GM18519 (cell line): ENCODE data around the gene ZNF197.
A peak's percentile ranks its signal among the peaks of the same experiment; 100 is the strongest.
"Not testable (repeated sequence)": the region's sequence is repeated elsewhere in the genome, so short reads cannot be mapped to it uniquely, and the experiment has no call there.

ENCODE experiments used
- ATAC-seq: cut with Tn5 transposase; IDR thresholded peaks from one replicate; pipeline ENCODE4 v1.9.1; 2021; ENCODE audit warnings: mild to moderate bottlenecking, moderate library complexity; ENCODE audit not compliant: unreplicated experiment, low FRiP score

ZNF197 gene

DNA sequence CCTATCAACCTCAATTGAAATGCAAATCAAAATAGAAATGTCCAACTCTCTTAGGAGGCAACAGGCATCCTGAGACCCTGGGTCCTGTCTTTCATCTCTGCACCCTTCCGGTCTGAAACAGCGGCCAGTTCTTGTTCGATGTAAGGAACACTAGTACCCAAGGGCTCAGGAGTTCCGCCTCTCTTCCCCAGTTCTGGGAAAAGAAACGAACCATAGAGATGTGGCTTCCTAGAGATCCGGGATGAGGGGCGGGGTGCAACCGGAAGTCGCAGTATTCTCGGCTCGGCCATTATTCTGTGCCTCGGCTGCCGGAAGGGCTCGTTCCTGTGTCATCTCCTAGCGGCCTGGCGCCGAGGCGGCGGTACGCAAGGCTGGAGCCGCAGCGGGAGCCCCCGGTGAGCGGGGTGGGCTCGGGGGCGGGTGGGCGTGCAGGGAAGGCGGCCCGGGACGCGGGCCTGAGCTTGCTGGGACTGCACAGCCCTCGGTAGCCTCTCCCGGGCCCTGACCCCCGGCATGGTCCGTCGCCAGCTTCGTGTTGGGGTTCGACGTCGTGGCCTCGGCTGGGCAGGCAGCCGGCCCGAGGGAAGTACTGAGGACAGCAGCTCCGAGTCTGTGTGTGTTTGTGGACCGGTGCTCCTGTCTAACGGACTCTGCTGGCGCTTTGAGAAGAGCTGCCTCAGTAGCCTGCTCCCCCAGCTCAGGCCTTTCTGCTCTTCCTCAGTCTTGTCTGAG lies at the start of gene ZNF197:
TSS of gene ZNF197 (plus strand) at position 288 of the 732 bp plus-strand sequence. CDS start 4,119 bp downstream, outside the sequence.
- peak; percentile 84 for ATAC-seq

DNA sequence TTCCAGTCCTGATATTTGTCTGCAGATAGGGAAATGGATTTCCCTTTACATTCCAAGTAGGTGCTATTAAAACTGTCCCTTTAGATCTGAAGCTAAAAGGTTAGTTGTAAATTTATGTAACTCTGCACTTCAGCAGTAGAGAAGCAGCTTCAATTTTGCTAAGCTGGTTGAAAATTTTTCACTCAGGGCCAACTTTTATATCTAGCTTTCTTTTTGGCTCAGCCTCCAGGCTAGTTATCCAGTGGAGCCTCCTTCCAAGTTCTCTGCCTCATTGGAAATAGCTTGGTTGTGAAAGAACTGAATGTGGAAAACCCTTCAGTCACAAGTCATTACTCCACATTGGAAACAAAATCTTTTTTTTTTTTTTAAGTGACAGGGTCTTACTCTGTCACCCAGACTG lies 48.2 kb upstream of the ZNF197 start:
- no peak for ATAC-seq

DNA sequence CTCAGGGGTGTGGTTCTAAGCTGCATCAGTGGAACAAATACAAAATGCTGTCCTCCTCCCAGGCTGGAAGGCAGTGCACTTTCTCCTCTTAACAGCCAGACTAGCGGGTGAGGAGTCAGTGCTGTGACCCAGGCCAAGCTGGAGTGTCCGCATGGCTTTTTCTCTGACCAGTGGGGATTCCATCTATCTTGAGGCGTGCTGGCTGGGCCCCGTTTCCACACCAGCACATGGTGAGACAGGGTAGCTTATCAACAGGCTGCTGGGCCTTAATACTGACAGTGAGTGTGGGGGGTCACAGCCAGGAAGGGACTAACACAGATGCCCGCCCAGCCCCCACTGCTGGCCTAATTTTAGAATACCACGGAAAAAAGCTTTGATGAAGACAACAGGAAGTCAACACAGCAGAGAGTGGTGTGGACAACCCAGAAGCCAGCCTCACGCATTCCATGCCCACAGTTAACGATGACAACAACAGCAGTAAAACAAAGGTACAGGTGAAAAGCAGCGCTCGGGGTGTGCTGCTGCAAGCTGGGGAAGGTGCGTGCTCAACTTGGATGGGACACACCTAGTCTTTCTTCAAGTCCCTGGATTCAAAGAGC lies 47.4 kb upstream of the ZNF197 start:
- not testable (repeated sequence) for ATAC-seq

DNA sequence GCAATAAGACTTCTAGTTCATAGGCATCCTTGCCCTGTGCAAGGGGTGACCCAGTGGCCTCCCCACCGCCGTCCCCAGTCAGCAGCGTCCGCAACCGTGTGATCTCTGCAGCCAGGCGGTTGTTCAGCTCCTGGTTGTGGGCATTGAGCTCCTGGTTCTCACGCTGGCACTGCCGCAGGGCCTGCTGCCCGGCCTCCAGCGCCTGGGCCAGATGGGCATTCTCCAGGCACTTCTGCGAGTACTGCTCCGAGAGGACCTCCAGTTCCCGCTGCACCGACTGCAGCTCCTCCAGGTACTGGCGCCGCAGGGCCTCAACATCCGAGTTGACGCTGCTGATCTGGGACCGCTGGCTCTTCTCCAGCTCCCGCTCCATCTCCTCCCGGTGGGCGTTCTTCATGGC lies 46.5 kb upstream of the ZNF197 start:
- not testable (repeated sequence) for ATAC-seq

DNA sequence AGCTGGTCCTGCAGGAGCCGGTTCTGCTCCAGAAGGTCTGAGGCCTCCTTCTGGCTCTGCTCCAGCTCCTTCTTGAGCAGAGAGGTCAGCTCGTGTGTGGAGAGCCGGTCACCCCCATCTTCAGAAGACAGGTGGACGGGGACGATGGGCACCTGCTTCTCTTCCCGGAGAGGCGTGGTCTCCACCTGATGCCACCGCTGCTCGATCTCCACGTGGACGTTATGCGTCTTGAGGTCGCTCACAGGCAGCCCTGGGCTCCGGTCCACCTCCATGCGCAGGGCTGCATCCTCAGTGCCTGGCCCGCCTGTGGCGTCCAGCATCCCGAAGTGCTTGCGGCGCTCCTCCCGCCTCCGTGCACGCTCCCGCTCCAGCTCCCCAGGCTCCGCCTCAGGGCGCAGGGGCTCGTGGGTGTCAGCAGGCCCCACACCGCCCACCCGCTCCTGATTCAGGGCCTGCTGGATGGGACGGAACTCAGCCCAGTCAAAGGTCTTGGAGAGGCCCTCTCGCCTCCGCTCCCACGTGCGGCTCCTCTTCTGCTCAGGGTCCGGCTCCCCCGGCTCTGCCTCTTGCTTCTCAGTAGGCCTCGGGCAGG lies 45.8 kb upstream of the ZNF197 start:
- not testable (repeated sequence) for ATAC-seq

DNA sequence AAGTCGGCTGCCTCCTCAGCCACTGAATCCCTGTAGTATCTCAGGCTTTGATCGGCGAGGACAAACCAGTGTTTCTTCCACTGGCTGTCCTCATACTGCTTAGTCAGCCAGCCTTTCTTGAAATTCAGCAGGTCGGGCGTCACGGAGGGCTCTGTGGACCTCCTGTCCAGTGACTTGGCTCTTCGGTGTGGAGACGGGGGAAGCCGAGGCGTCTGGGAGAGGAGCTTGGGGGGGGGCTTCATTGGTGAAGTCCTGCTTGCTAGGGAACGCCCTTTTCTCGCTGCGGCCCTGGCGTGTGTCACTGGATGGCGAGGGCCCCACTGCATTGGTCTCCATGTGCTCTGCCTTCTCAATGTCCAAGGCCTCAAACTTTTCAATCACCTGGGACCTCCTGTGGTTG lies 45.1 kb upstream of the ZNF197 start:
- ATAC-seq: not testable (repeated sequence)

DNA sequence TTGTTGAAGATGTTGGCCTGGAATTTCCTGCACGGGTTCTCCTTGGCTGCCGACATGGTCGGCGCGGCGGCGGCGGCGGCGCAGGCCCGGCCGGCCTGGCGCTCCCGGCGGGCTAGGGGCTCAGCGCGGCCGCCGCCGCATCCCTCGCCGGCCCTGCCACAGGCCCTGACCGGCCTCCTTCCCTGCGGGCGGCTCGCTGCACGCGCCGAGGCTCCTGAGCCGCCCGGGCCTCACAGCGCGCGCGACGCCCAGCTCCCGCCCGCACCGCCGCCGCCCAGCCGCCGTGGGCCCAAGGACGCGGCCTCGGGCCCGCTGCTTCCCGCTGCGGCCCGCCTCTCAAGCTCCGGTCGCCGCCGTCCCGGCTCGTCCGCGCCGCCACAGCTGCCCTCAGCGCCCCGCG lies 43.9 kb upstream of the ZNF197 start:
- ATAC-seq: not testable (repeated sequence)

DNA sequence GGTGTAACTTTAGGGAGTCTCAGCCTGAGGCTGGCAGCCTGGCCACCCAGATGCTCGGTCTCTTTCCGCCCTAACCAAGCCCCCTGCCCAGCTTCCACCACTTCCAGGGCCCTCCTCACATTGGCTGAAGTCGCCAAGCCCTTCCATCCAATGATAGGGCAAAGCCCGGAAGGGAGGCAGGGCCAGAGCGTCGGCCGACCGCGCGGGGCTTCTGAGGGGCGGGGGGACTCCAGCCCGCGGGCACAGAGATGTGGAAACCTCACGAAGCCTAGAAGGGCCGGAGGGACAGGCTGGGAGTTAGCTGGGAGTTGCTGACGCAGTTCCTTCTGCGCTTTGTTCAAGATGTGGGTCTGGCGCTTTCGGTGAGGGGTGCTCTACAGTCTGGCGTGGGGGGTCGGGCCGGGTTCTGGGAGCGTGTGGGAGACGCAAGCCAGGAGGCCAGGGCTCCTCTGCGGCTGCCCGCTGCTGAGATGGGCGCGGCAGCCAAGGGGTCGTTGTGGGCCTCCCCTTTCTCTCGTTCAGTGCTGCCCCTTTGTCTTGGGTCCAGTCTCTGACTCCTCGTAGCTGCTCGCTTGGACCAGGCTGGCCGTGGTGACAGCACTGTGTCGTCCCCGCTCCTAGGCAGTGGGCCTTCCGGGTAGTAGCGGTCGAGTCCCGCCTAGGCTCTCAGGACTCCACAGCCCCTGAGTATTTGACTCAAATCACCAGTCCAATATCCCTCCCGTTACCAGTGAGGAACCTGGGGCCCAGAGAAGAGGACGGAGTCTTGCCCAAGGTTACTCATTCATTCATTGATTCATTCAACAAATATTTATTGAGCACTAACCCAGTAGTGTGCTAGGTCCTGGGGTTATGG lies 40.0 kb upstream of the ZNF197 start, which contains the start of gene ZNF660:
TSS of gene ZNF660 (plus strand) at position 319 of the 856 bp plus-strand sequence. CDS start 9,230 bp downstream, outside the sequence.
- peak; percentile 78 for ATAC-seq

DNA sequence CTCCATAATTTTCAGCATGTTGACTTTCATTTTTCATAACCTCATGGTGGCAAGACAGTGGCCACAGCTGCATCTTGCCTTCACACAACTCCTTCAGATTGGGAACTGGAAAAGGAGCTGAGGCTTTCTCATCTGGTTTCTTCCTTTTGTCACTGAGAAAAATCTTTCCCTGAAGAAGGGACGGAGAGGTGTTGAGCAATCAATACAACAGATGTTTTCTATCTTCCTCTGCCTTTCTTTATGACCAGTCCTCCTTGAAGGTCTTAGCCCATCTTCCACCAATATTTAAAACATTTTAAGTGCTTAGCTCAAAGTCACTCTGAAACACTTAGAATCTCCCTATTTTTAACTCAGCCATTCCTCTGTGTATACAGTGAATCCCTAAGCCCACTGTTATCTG lies 28.2 kb upstream of the ZNF197 start:
- ATAC-seq: no peak

DNA sequence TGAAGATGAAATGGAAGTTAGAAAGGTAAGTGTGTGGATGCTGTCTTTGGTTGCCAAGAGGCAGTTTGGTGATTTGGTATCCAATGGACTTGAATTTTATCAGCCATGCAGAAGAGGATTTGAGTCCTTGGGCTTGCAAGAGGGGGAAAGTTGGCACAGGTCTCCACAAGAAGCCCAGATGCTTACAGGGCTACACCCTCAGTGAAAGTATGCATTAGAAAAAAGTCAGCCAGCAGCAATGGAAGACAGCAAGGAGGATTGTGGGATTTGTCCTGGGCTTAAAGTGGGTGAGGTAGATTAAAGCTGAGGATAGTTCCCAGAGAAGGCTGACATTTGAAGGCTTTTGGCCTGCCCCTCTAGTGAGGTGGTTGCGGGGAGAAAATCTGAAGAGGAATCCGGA lies 23.1 kb upstream of the ZNF197 start:
- ATAC-seq: no peak

DNA sequence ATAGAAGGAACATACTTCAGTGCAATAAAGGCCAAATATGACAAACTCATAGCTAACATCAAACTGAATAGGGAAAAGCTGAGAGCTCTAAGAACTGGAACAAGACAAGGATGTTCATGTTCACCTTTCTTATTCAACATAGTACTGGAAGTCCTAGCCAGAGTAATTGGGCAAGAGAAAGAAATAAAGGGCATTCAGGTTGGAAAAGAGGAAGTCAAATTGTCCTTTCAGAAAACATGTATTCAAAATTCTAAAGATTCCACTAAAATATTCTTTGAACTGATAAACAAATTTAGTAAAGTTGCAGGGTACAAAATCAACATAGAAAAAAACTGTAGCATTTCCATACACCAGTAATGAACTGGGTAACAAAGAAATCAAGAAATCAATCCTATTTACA lies 12.2 kb upstream of the ZNF197 start:
- no peak for ATAC-seq

DNA sequence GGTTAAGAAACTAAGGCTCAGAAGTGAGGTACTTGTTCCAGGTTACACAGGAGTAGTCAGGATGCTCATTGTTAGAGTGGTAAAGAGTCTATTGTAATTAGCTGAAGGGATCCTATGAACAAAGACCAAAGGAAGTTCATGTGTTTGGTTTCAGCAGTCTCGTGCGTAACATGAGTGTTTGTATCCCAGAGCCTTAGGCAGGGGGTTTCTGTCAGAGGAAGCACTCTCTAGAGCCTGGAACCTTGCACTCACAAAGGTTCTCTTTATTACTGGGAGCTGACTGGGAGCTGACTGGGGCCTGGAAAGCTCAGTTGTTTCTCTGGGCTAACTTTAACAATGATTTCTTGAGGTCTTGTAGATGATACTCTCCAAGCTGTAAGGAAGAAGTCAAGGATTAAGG lies 3.9 kb downstream of the ZNF197 start:
- no peak for ATAC-seq

DNA sequence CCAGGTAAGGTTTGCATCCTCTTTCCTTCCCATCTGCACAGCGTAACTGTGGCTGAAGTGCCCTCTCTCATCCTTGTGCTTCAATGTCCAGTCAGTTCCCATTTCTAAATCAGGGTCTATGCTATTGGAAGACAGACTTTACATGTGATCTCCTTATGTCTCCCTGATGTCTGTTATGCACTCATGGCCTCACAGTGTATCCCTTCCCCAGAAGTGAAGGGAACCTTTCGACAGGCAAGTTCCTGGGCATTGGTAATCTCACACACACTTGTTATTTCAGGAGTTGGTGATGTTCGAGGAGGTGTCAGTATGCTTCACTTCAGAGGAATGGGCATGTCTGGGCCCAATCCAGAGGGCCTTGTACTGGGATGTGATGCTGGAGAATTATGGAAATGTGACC lies 7.4 kb downstream of the ZNF197 start:
- ATAC-seq: no peak

DNA sequence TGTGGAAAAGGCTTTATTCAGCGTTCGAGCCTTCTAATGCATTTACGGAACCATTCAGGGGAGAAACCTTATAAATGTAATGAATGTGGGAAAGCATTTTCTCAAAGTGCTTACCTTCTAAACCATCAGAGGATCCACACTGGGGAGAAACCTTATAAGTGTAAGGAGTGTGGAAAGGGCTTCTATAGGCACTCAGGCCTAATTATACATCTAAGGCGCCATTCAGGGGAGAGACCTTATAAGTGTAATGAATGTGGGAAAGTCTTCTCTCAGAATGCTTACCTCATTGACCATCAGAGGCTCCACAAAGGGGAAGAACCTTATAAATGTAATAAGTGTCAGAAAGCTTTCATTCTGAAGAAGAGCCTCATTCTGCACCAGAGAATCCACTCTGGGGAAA lies 17.5 kb downstream of the ZNF197 start:
- ATAC-seq: no peak

DNA sequence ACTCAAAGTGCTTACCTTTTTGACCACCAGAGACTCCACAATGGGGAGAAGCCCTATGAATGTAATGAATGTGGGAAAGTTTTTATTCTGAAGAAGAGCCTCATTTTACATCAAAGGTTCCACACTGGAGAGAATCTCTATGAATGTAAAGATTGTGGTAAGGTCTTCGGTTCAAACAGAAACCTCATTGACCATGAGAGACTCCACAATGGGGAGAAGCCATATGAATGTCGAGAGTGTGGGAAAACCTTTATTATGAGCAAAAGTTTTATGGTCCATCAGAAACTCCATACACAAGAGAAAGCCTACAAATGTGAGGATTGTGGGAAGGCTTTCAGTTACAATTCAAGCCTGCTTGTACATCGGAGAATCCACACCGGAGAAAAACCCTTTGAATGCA lies 18.2 kb downstream of the ZNF197 start:
- no peak for ATAC-seq

DNA sequence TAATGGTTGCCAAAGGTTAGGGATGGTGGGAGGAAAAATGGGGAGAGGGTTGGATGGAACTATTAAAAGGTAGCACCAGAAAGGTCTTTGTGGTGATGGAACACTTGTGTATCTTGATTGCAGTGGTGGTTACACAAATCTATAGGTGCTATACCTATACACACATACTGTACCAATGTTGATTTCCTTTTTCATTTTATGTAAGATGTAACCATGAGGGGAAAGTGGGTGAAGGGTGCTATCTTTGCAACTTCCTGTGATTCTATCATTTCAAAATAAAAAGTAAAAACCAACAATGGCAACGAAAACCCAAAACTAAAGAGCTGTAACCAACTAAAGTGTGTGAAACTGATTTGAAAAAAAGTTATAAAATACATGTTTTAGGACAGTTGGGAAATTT lies 22.9 kb downstream of the ZNF197 start:
- ATAC-seq: no peak

DNA sequence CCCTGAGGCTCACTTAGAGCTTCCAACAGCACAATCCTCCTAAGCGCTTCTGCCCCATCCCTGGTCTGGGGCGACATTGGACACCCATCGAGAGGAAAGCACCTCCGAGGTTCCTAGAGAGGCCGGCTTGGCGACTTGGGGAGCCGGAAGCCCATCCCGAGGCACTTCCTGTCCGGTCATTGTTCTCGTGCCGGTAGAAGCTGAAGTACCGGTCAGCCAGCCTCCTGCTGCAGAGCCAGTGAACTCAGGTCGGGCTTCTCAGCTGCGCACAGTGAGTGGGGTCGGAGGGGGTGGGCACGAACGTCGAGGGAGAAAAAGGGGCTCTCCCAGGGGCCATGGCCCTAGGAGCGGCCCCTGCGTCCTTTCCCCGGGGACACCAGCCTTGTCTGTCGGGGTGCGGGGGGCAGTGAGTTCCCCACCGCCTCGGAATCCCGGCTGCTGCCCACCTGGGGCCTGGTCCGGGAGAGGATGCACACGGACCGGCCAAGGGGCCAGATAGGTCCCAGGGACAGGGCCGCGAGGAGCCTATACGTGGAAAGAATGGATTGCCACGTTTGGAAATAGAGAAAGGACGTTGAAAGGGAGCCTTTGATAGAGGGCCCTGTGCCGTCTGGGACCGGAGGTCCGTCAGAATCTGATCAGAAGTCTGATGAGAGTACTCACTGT lies 23.9 kb downstream of the ZNF197 start, which contains the start of gene ZNF35:
TSS of gene ZNF35 (plus strand) at position 169 of the 666 bp plus-strand sequence. CDS start 2,336 bp downstream, outside the sequence.
- ATAC-seq: peak; percentile 81

DNA sequence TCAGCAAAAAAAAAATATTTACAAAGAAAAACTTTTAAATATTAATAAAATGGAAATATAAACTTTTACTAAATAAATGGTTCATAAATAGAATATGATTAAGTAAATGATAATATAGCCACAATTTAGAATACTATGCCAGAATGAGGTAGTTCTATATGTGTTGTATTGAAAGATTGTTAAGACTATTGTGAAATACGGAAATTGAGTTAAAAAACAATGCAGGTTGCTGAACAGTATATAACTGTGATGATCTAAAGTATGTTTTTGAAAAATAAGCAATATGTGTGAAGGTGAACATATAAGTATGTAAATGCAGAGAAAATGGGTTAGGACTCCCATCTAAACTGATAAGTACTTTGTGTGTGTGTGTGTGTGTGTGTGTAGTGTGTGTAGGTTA lies 24.9 kb downstream of the ZNF197 start:
- no peak for ATAC-seq

DNA sequence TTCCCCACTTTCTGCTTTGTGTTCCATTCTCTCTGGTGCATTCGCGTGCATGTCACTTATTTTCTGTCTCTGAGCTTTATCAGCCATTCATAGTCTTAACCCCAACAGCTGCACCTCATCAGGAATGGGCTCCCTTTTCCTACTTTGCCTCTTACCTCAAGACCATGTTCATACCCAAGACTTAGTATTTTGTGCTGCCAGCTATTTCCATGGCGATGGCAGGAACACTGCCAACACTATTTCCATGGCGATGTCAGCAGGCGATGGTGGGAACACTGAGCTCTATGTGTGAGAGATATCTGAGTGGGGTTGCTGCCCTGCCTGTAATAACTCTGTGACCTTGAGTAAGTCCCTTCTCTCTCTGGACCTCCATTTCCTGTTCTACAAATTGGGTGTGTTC lies 29.2 kb downstream of the ZNF197 start:
- ATAC-seq: no peak

DNA sequence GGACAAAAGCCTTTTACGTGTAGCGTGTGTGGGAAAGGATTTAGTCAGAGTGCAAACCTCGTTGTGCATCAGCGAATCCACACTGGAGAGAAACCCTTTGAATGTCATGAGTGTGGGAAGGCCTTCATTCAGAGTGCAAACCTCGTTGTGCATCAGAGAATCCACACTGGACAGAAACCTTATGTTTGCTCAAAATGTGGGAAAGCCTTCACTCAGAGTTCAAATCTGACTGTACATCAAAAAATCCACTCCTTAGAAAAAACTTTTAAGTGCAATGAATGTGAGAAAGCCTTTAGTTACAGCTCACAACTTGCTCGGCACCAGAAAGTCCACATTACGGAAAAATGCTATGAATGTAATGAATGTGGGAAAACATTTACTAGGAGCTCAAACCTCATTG lies 34.2 kb downstream of the ZNF197 start:
- ATAC-seq: no peak
